NCI-H2029 treated with DMSO at 0.1 percent for 48 hours (cell line): ENCODE results near the gene CYP26B1.

Experiments
- DNase-seq: peaks from one replicate; lab custom pipeline; 2025; lab: John Stamatoyannopoulos, UW

The CYP26B1 gene

DNA sequence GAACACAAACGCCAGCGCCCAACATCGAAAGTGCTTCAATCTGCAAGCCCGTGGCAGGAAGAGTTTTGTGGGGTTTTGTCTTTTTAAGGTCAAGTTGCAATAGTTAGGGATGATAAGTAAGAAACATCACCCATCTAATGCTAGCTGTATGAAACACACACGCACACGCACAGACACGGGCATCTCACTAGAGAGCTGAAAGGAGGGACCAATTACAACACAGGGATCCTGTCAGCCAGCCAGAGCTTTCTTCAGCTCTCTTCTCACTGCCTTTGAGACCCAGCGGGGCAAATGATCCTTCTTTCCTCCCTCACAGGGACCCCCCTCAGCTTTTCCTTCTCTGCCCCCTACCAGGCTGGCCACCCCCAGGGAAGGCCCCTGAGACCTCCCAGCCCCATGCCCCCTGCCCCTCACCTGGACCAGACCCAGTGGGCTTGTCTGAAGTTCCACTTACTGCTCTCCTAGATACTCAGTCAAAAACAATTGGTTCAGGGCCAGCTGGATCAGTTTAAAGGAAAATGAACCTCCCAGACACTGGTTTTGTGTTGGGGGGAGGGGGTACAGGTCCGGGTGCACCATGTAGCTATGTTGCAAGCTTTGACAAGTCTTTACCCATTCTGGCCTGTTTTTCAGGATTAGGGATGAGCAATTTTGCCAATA is 17.9 kb downstream of the CYP26B1 start:
- DNase-seq = no peak

DNA sequence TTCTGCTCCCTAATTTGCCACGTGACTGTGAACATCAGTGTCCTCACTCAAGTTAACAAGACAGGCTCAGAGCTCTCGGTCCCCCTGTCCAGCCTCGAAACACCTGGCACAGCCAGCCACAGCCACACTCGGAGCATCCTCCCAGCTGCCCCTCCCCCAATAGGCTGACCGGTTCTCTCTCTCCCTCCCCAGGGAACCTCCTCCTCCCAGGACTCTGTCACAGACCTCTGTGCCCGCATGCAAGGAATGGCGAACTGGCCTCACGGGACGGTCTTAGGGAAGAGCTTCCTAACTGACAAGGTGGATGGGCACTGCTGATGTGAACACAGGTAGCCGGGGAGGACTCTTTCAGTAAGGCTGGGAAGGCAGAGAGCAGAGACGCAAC is 18.8 kb downstream of the CYP26B1 start:
- no peak for DNase-seq

DNA sequence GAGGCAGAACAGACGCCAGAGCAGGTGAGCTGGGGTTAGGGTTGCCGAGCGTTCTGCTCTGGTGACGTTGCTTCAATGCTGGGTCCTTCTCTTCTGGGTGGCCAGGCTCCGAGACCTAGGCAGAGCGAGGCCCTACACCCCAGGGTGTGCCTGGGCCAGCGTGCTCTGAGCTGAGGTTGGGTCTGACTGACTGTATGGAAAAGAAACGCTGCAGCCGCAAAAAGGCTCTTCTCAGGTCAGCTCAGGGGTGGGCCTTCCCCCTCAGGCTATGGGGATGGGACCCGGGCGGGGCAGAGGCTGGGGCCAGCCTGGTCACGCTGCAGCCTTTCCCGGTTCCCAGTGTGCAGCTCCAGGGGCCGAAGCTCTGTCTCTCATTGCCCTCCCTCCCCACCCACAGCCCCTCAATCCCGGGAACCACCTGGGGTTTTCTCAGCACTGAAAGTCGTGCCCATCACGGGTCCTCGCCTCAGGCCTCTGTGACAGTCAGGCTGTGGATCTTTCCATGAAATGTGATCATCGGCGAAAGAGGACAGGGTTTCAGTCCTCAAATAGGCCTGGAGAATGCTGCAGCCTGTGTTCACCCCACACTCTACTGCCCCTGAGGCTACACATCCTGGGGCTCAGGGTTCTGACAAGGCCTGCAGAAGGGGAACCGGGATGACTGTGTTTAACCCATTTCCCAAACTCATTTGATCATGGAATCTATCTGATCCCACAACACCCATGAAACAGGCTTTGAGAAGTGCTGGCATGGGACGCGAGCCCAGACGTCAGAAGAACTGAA is 19.4 kb downstream of the CYP26B1 start:
- no peak for DNase-seq

- no peak for DNase-seq
Measured at GRCh38 chr2:72127401-72128058, 20.1 kb downstream of the CYP26B1 start.

- DNase-seq = no peak
Measured at GRCh38 chr2:72126186-72127100, 21.2 kb downstream of the CYP26B1 start.

GRCh38 chr2:72124376-72124775 is 23.3 kb downstream of the CYP26B1 start:
- no peak for DNase-seq

DNA sequence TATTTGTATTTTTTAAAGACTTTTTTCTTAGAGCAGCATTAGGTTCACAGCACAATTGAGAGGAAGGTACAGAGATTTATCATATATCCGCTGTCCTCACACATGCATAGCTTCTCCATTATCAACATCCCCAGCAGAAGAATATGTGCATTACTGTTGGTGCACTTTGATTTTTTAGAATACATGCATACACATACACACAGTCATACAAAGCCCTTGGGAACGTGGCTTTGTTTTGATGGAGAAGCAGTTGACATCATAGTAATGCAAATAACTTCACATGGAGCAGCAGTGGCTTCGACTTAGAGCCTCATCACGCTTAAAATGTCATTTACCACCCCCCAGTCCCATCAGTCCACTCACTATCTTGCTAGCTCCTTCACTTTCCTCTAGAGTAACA is 26.5 kb downstream of the CYP26B1 start:
- DNase-seq = no peak

DNA sequence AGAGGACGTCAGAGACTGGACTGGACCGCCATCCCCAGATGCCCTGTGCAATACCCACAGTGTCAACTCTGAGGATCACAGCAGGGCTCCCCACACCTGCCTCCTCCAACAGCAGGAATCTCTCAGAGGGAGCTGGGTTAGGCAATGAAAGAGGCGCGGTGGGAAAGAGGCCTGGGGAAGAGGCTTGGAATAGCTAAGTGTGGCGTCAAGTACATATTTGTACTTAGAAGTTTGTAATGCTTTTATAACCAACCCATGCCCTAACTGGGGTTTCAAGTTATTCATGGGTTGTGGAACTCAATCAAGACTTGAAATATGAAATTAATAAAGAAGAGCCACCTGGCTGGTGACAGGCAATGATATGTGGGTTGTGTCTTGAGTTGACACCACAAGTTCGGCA is 28.7 kb downstream of the CYP26B1 start:
- DNase-seq = no peak

- DNase-seq = no peak
Measured at GRCh38 chr2:72118386-72118785, 29.3 kb downstream of the CYP26B1 start.

GRCh38 chr2:72117718-72118117 is 29.9 kb downstream of the CYP26B1 start:
- DNase-seq = no peak

DNA sequence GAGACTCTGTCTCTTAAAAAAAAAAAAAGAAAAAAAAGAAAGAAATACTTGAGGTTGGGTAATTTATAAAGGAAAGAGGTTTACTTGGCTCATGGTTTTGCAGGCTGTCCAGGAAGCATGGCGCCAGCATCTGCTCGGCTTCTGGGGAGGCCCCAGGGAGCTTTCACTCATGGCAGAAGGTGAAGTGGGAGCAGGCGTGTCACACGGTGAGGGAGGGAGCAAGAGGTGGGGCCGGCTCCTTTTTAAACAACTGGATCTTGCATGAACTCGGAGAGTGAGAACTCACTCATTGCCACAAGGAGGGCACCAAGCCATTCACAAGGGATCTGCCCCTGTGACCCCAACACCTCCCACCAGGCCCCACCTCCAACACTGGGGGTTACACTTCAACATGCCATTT is 30.6 kb downstream of the CYP26B1 start:
- no peak for DNase-seq

DNA sequence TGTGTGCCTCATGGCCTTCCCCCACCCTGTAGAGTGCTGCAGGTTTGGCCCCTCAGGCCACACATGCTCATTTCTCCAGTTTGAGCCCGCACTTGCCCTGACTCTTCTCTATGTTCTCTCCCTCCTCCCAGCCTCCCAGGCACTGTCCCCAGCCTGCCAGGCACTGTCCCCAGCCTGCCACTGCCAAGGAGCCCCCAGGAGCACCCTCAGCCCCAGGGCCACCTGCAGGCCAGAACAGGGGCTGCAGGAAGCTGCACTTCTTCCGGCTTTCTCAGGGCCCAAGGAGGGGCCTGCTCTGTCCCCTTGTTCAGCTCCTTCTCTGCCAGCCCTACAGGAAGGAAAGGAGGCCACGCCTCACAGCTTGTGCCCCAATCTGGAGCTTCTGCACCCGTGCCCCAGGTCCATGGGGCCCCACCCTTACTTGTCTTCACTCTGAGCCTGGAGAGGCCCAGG is 31.6 kb downstream of the CYP26B1 start:
- no peak for DNase-seq

GRCh38 chr2:72115110-72116080 is 32.3 kb downstream of the CYP26B1 start:
- DNase-seq = no peak

DNA sequence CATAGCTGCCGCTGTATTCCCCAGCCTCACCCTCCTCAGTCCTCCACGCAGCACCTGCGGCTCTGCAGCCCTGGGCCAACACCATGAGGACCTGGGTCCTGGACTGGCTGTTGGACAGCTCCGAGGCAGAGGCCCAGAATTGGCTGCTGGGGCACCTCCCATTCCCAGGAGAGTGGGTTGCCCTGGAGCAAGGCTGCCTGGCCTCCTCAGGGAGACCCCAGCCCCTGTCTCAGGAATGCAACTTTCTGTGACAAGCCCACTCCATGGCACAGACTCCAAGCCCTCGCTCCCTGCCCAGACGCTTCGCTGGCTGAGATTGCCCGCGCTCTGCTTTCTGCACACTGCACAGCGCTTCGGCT is 33.0 kb downstream of the CYP26B1 start:
- DNase-seq = no peak

- DNase-seq = no peak
Measured at GRCh38 chr2:72113847-72114692, 33.6 kb downstream of the CYP26B1 start.

- DNase-seq = no peak
Measured at GRCh38 chr2:72112981-72113846, 34.4 kb downstream of the CYP26B1 start.

DNA sequence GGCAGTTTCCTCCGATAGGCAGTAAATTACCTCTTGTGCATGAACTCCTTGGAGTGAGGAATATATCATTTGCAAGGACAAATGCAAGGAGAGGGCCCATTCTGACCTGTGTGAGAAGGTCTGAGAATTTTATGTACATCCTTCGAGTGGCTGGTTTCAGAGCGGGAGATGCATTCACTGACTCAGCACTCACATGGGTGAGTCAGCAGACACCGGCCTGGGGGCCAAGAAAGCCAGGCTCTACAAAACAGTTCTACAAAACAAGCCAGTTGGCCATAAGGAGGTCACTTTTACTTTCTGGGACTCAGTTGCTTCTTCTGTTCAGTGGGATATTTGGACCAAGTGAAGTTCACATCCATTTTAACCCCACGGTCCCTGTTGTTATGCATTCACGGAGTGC is 35.3 kb downstream of the CYP26B1 start:
- DNase-seq = no peak

- no peak for DNase-seq
Measured at GRCh38 chr2:72111061-72111460, 36.6 kb downstream of the CYP26B1 start.

- DNase-seq = no peak
Measured at GRCh38 chr2:72109904-72110303, 37.8 kb downstream of the CYP26B1 start.
